ENCODE results near the gene SMAD2. TPM values are rescaled to one million over a fixed set of nuclear protein-coding genes. Genes with fewer than 3 reads are reported as not detected.

SMAD2 gene
- total RNA-seq, 1 experiment from 2014 or later = 25.5 TPM

DNA sequence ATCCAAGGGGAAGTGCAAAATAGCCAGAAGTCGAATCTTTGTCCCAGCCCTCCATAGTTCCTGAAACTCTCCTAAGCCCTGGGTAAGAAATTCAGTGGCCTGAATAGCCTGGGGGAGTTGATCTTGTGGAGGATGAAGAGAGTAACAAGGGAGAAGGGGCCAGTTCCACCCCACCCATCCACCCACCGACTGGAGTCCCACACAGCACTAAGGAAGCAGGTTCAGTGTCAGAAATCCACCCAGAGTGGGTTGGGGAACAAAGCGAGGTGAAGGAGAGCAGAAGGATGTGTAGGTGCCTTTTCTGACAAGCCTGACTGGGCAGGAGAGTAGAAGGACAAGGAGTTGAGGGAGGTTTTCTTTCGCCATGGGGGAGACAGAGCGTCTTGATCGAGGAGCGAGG is 136.8 kb downstream of the SMAD2 start:
- H3K79me2 ChIP-seq (ENCODE audit: low read length) = no peaks in the 10 kb centered on the region
- H3K9ac ChIP-seq (ENCODE audit: low read length) = no peak overlapping the region
- DNase-seq = no peak
- no peak overlapping the region for H3K4me3 ChIP-seq (ENCODE audit: low read length)
- no peaks in the 10 kb centered on the region for H3F3A ChIP-seq (ENCODE audit: low read length, unreplicated experiment)
- POLR2A ChIA-PET (ENCODE audit: unreplicated experiment) = no interaction called here
- no peaks in the 10 kb centered on the region for H3K9me2 ChIP-seq (replicated peaks; ENCODE audit: low read length)
- no peak for TF ChIP-seq EZH2phosphoT487 (IDR thresholded peaks at IDR 0.05; ENCODE audit: borderline replicate concordance, low read length)
- TF ChIP-seq EZH2 (IDR thresholded peaks at IDR 0.05; ENCODE audit: low read length, unreplicated experiment) = no peak
- TF ChIP-seq, protein P1, sequence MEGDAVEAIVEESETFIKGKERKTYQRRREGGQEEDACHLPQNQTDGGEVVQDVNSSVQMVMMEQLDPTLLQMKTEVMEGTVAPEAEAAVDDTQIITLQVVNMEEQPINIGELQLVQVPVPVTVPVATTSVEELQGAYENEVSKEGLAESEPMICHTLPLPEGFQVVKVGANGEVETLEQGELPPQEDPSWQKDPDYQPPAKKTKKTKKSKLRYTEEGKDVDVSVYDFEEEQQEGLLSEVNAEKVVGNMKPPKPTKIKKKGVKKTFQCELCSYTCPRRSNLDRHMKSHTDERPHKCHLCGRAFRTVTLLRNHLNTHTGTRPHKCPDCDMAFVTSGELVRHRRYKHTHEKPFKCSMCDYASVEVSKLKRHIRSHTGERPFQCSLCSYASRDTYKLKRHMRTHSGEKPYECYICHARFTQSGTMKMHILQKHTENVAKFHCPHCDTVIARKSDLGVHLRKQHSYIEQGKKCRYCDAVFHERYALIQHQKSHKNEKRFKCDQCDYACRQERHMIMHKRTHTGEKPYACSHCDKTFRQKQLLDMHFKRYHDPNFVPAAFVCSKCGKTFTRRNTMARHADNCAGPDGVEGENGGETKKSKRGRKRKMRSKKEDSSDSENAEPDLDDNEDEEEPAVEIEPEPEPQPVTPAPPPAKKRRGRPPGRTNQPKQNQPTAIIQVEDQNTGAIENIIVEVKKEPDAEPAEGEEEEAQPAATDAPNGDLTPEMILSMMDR (conservative IDR thresholded peaks at IDR 0.05; ENCODE audit: low read depth, low read length) = no peak
- no peak overlapping the region for H2AFZ ChIP-seq (ENCODE audit: low read length)
- no peak overlapping the region for H3K4me2 ChIP-seq (ENCODE audit: low read length)
- H4K20me1 ChIP-seq (ENCODE audit: low read length) = no peaks in the 10 kb centered on the region
- no peaks in the 10 kb centered on the region for H3K4me1 ChIP-seq (ENCODE audit: insufficient read depth, low read length)
- intact Hi-C loops (cut with micrococcal nuclease) = no loop called here
- H3K27ac ChIP-seq (ENCODE audit: low read length) = no peak overlapping the region
- no TSS peak for BruUV-seq (replicated peaks)
- CTCF ChIA-PET = no interaction called here
- no peaks in the 10 kb centered on the region for H3K9me3 ChIP-seq (ENCODE audit: low read length)
- no peaks in the 10 kb centered on the region for H3K27me3 ChIP-seq (ENCODE audit: low read length)
- no peak for ATAC-seq
- H3K36me3 ChIP-seq (ENCODE audit: low read depth, low read length) = no peaks in the 10 kb centered on the region

- no peak overlapping the region for H2AFZ ChIP-seq (ENCODE audit: low read length)
- no peak overlapping the region for H3K27ac ChIP-seq (ENCODE audit: low read length)
- H3K4me2 ChIP-seq (ENCODE audit: low read length) = no peak overlapping the region
- CTCF ChIA-PET = no interaction called here
- H4K20me1 ChIP-seq (ENCODE audit: low read length) = no peaks in the 10 kb centered on the region
- no peak overlapping the region for H3K4me3 ChIP-seq (ENCODE audit: low read length)
- POLR2A ChIA-PET (ENCODE audit: unreplicated experiment) = interaction anchor here (0.6 kb wide), 1 partner anchor 696 kb away, joined by 3 read pairs; no protein-coding TSS in a partner anchor
- no peaks in the 10 kb centered on the region for H3K79me2 ChIP-seq (ENCODE audit: low read length)
- no peak for ATAC-seq
- BruUV-seq (replicated peaks) = no TSS peak
- H3K9me3 ChIP-seq (ENCODE audit: low read length) = no peaks in the 10 kb centered on the region
- no peak overlapping the region for H3K9ac ChIP-seq (ENCODE audit: low read length)
- H3F3A ChIP-seq (ENCODE audit: low read length, unreplicated experiment) = no peaks in the 10 kb centered on the region
- H3K4me1 ChIP-seq (ENCODE audit: insufficient read depth, low read length) = no peaks in the 10 kb centered on the region
- no peaks in the 10 kb centered on the region for H3K27me3 ChIP-seq (ENCODE audit: low read length)
- TF ChIP-seq, protein P1 (conservative IDR thresholded peaks at IDR 0.05; ENCODE audit: low read depth, low read length) = no peak
- no peak for TF ChIP-seq EZH2 (IDR thresholded peaks at IDR 0.05; ENCODE audit: low read length, unreplicated experiment)
- TF ChIP-seq EZH2phosphoT487 (IDR thresholded peaks at IDR 0.05; ENCODE audit: borderline replicate concordance, low read length) = no peak
- intact Hi-C loops (cut with micrococcal nuclease) = no loop called here
- H3K36me3 ChIP-seq (ENCODE audit: low read depth, low read length) = no peaks in the 10 kb centered on the region
- no peaks in the 10 kb centered on the region for H3K9me2 ChIP-seq (replicated peaks; ENCODE audit: low read length)
- DNase-seq = no peak
These were observed 138.9 kb downstream of the SMAD2 start for GRCh38 chr18:47791461-47791985.

- H3K27ac ChIP-seq (ENCODE audit: low read length) = no peak overlapping the region
- intact Hi-C loops (cut with micrococcal nuclease) = no loop called here
- no peaks in the 10 kb centered on the region for H3K9me3 ChIP-seq (ENCODE audit: low read length)
- TF ChIP-seq EZH2 (IDR thresholded peaks at IDR 0.05; ENCODE audit: low read length, unreplicated experiment) = no peak
- TF ChIP-seq, protein P1 (conservative IDR thresholded peaks at IDR 0.05; ENCODE audit: low read depth, low read length) = no peak
- TF ChIP-seq EZH2phosphoT487 (IDR thresholded peaks at IDR 0.05; ENCODE audit: borderline replicate concordance, low read length) = no peak
- ChIA-PET POLR2A (ENCODE audit: unreplicated experiment) (no interaction called here), CTCF (no interaction called here)
- no peaks in the 10 kb centered on the region for H3K27me3 ChIP-seq (ENCODE audit: low read length)
- H3F3A ChIP-seq (ENCODE audit: low read length, unreplicated experiment) = no peaks in the 10 kb centered on the region
- no peaks in the 10 kb centered on the region for H4K20me1 ChIP-seq (ENCODE audit: low read length)
- H3K79me2 ChIP-seq (ENCODE audit: low read length) = no peaks in the 10 kb centered on the region
- H3K4me3 ChIP-seq (ENCODE audit: low read length) = no peak overlapping the region
- H3K4me2 ChIP-seq (ENCODE audit: low read length) = no peak overlapping the region
- DNase-seq (no peak), ATAC-seq (no peak)
- no peak overlapping the region for H3K9ac ChIP-seq (ENCODE audit: low read length)
- H2AFZ ChIP-seq (ENCODE audit: low read length) = no peak overlapping the region
- H3K9me2 ChIP-seq (replicated peaks; ENCODE audit: low read length) = no peaks in the 10 kb centered on the region
- no peaks in the 10 kb centered on the region for H3K4me1 ChIP-seq (ENCODE audit: insufficient read depth, low read length)
- H3K36me3 ChIP-seq (ENCODE audit: low read depth, low read length) = no peaks in the 10 kb centered on the region
- no TSS peak for BruUV-seq (replicated peaks)
These were observed 140.4 kb downstream of the SMAD2 start for GRCh38 chr18:47790036-47790435.
